ENCODE measurements around the gene FSTL4. TPM values are rescaled to one million over a fixed set of nuclear protein-coding genes. Genes with fewer than 3 reads are reported as not detected.

The FSTL4 gene
- total and polyA plus RNA-seq, 2 of the 4 experiments (the other 2 are of a cell fraction) = 0.18 TPM; not detected in 1

- Histone ChIP-seq H3K18ac (ENCODE audit: low read depth, low read length) (no peak overlapping the region), H2BK5ac (ENCODE audit: low read depth, low read length, poor library complexity, severe bottlenecking) (no peak overlapping the region), H2BK15ac (ENCODE audit: low read depth, low read length) (no peak overlapping the region), H2AK9ac (replicated peaks; ENCODE audit: low read depth, low read length, poor library complexity) (no peak overlapping the region), H4K20me1 (ENCODE audit: insufficient read depth, low read length) (no peaks in the 10 kb centered on the region), H4K91ac (ENCODE audit: insufficient read depth, low read depth, low read length) (no peak overlapping the region), H3K14ac (replicated peaks; ENCODE audit: low read depth, low read length) (no peak overlapping the region), H3K9me3 (ENCODE audit: control insufficient read depth, insufficient read depth, low read length) (no peaks in the 10 kb centered on the region), H3K9ac (ENCODE audit: low read depth, low read length) (no peak overlapping the region), H3K27ac (ENCODE audit: insufficient read depth, low read length) (no peak overlapping the region), H2AK5ac (ENCODE audit: low read depth, low read length) (no peak overlapping the region), H4K5ac (ENCODE audit: low read depth, low read length) (no peak overlapping the region), H3K36me3 (ENCODE audit: control insufficient read depth, insufficient read depth, low read length) (no peaks in the 10 kb centered on the region), H2BK20ac (ENCODE audit: low read depth, low read length) (no peak overlapping the region), H3K4me3 (ENCODE audit: insufficient read depth, low read depth, low read length) (no peak overlapping the region), H3K27me3 (ENCODE audit: control insufficient read depth, insufficient read depth, low read length) (peaks cover 8% of the 10 kb centered on the region; the same call in 1 of the 2 replicates), H3K9me1 (ENCODE audit: insufficient read depth, low read length) (no peaks in the 10 kb centered on the region), H3K56ac (ENCODE audit: extremely low read depth, insufficient read depth, low read length) (no peak overlapping the region), H3K4me2 (ENCODE audit: low read depth, low read length) (no peak overlapping the region), H3K79me1 (ENCODE audit: low read depth in 1 of 2, low read length in 2 of 2) (no peaks in the 10 kb centered on the region), H3K4ac (ENCODE audit: low read depth, low read length) (no peak overlapping the region), H4K8ac (ENCODE audit: low read depth in 2 of 2, low read length in 2 of 2) (no peak overlapping the region), H2AFZ (replicated peaks; ENCODE audit: low read length, poor library complexity) (no peak overlapping the region), H2BK120ac (ENCODE audit: low read depth, low read length) (no peak overlapping the region), H3K23ac (ENCODE audit: low read depth, low read length) (no peak overlapping the region), H3K4me1 (ENCODE audit: control insufficient read depth, insufficient read depth, low read length) (no peaks in the 10 kb centered on the region)
- DNase-seq = no peak
- no peak for TF ChIP-seq MAFK (IDR thresholded peaks at IDR 0.05; ENCODE audit: low read depth, low read length)
- no peak for TF ChIP-seq MXI1 (IDR thresholded peaks at IDR 0.05; ENCODE audit: borderline replicate concordance, low read depth, low read length)
- no peak for TF ChIP-seq RCOR1 (IDR thresholded peaks at IDR 0.05; ENCODE audit: insufficient replicate concordance, low read length)
- TF ChIP-seq FOS (IDR thresholded peaks at IDR 0.05; ENCODE audit: low read depth, low read length) = no peak
- no peak for TF ChIP-seq BHLHE40 (IDR thresholded peaks at IDR 0.05; ENCODE audit: low read depth, low read length)
- no peak for TF ChIP-seq NFE2L2 (IDR thresholded peaks at IDR 0.05; ENCODE audit: low read depth, low read length)
- no peak for TF ChIP-seq CTCF (conservative IDR thresholded peaks at IDR 0.05; ENCODE audit: low read depth, low read length)
- TF ChIP-seq CEBPB (IDR thresholded peaks at IDR 0.05; ENCODE audit: low read depth, low read length) = no peak
- no peak for TF ChIP-seq SMC3 (IDR thresholded peaks at IDR 0.05; ENCODE audit: low read depth, low read length)
- no peak for TF ChIP-seq USF2 (IDR thresholded peaks at IDR 0.05; ENCODE audit: low read depth, low read length)
- no peak for TF ChIP-seq CHD1 (IDR thresholded peaks at IDR 0.05; ENCODE audit: low read depth, low read length)
- no peak for TF ChIP-seq POLR2A (IDR thresholded peaks at IDR 0.05; ENCODE audit: low read depth, low read length)
- TF ChIP-seq MAZ (IDR thresholded peaks at IDR 0.05; ENCODE audit: borderline replicate concordance, low read depth, low read length) = no peak
- TF ChIP-seq RAD21 (IDR thresholded peaks at IDR 0.05; ENCODE audit: low read length) = no peak
- no peak for TF ChIP-seq ELK1 (IDR thresholded peaks at IDR 0.05; ENCODE audit: borderline replicate concordance, low read depth, low read length)
- no CpG with 5 or more reads among the region's 2 CpGs for WGBS, 2 experiments (ENCODE audit: extremely low coverage in 2 of 2, insufficient read length in 1 of 2)
- no TSS peak for BruUV-seq (replicated peaks)
- in situ Hi-C loops (cut with MboI; ENCODE audit: low sequenced_read_pairs) = no loop called here
- ChIA-PET POLR2A (ENCODE audit: unreplicated experiment) (no interaction called here), CTCF (no interaction called here)
- no peak for ATAC-seq (ENCODE audit: low read depth)
- dilution Hi-C loops (cut with HindIII; ENCODE audit: low sequenced_read_pairs, unreplicated experiment) = no loop called here
- intact Hi-C loops (cut with micrococcal nuclease) = no loop called here
Observed at GRCh38 chr5:133397348-133397747, 215.0 kb downstream of the FSTL4 start.

Measured in IMR-90 (cell line).